PC-9 (cell line): ENCODE data around the gene CNTN4. TPM values are rescaled to one million over a fixed set of nuclear protein-coding genes. Genes with fewer than 3 reads are reported as not detected.
"Not testable (repeated sequence)": the region's sequence is repeated elsewhere in the genome, so short reads cannot be mapped to it uniquely, and the experiment has no call there.

Source experiments
- BruUV-seq: library from RNA; stranded (reverse); fragments of 400-500 nt; replicated peaks from 2 replicates; lab custom pipeline; 2021; lab: Mats Ljungman, UMichigan
- CTCF ChIA-PET: fragments of 300-600 bp; sonication (Branson Sonifier 250); formaldehyde crosslinking; loops from one replicate; lab custom pipeline; 2022; ENCODE audit warnings: antibody characterized with exemption; lab: Charles Lee
- POLR2A ChIA-PET: fragments of 300-600 bp; sonication (Branson Sonifier 250); formaldehyde crosslinking; loops from one replicate; lab custom pipeline; 2022; ENCODE audit warnings: antibody characterized with exemption; ENCODE audit not compliant: unreplicated experiment; lab: Charles Lee
- DNase-seq, 2 experiments: peaks; one replicate each; pipeline versions ENCODE4 v3.0.0 to v3.0.0-alpha.2; 2015 to 2022; ENCODE audit warnings: mixed read lengths in 1 of 2
- H2AFZ ChIP-seq: fragments of 200-600 bp; sonication (generic); 2 replicates; pipeline ENCODE4 v1.8.1; 2017; ENCODE audit warnings: antibody characterized with exemption
- H3F3A ChIP-seq: fragments of 200-600 bp; sonication (generic); 2 replicates; pipeline ENCODE4 v1.8.1; 2017; ENCODE audit warnings: antibody characterized with exemption, mild to moderate bottlenecking, low read depth; ENCODE audit not compliant: insufficient read depth
- H3K27ac ChIP-seq: fragments of 200-600 bp; sonication (generic); 2 replicates; pipeline ENCODE4 v1.6.1; 2016; ENCODE audit warnings: mixed run types
- H3K27me3 ChIP-seq: fragments of 200-600 bp; sonication (generic); 2 replicates; pipeline ENCODE4 v1.6.1; 2016; ENCODE audit warnings: low read depth, mixed run types; ENCODE audit not compliant: insufficient read depth
- H3K36me3 ChIP-seq: fragments of 200-600 bp; sonication (generic); 2 replicates; pipeline ENCODE4 v1.6.1; 2016; ENCODE audit warnings: low read depth, mixed run types
- H3K4me1 ChIP-seq: fragments of 200-600 bp; sonication (generic); replicated peaks from 2 replicates; pipeline ENCODE4 v1.6.1; 2016; ENCODE audit warnings: mixed run types; ENCODE audit not compliant: insufficient read depth
- H3K4me2 ChIP-seq: fragments of 200-600 bp; sonication (generic); 2 replicates; pipeline ENCODE4 v1.6.1; 2017; ENCODE audit warnings: mixed run types
- H3K4me3 ChIP-seq: fragments of 200-600 bp; sonication (generic); 2 replicates; pipeline ENCODE4 v1.6.1; 2016; ENCODE audit warnings: mixed run types
- H3K79me2 ChIP-seq: fragments of 200-600 bp; sonication (generic); 2 replicates; pipeline ENCODE4 v1.6.1; 2017; ENCODE audit warnings: low read depth, mixed run types
- H3K9me2 ChIP-seq: fragments of 200-600 bp; sonication (generic); 2 replicates; pipeline ENCODE4 v1.8.1; 2017; ENCODE audit warnings: mild to moderate bottlenecking; ENCODE audit not compliant: insufficient read depth
- H3K9me3 ChIP-seq: fragments of 200-600 bp; sonication (generic); 2 replicates; pipeline ENCODE4 v1.8.1; 2016; ENCODE audit warnings: low read depth; ENCODE audit not compliant: insufficient read depth
- H4K20me1 ChIP-seq: fragments of 200-600 bp; sonication (generic); 2 replicates; pipeline ENCODE4 v1.8.1; 2017; ENCODE audit not compliant: insufficient read depth
- EZH2 ChIP-seq: fragments of 200-600 bp; sonication (generic); IDR thresholded peaks from 2 replicates; pipeline ENCODE4 v1.8.0; 2017; ENCODE audit warnings: antibody characterized with exemption, low read depth
- intact Hi-C: fragments of 100-400 bp; cut with micrococcal nuclease; formaldehyde crosslinking; loops from one replicate; pipeline ENCODE4 v1.10.0; 2022; ENCODE audit not compliant: unreplicated experiment
- total RNA-seq: library from RNA; stranded (reverse); gene quantifications from 2 replicates; pipeline ENCODE4 v1.2.3, GENCODE V29; 2021
- TF ChIP-seq, protein P1 (sequence below): fragments of 200-600 bp; sonication (generic); conservative IDR thresholded peaks from 2 replicates; pipeline ENCODE4 v1.6.1; 2017; ENCODE audit warnings: mixed run types, antibody characterized with exemption, mild to moderate bottlenecking, moderate library complexity

The CNTN4 gene
- total RNA-seq, 1 experiment from 2014 or later = not detected

DNA sequence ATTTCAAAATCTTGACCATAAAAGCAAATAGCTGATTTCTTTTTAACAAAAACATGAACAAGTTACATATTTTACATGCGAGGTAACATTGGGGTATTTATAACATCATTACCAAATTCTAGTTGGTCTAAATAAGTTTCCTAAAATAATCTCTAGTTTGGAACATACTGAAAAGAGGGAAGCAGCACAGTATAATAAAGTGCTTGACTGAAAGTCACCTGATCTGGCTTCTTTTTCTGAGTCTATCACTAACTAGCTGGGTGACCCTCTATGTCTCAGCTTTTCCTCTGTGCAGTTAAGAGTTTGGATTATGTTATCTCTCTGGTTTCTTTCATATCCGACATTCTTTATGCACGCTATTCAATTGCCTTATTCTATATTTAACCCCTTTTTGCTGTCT is 19.8 kb upstream of the CNTN4 start:
- Histone ChIP-seq H2AFZ (no peak overlapping the region), H3K27ac (no peak overlapping the region), H3K4me3 (no peak overlapping the region), H3F3A (no peaks in the 10 kb centered on the region), H3K36me3 (no peaks in the 10 kb centered on the region), H3K4me1 (no peaks in the 10 kb centered on the region), H3K27me3 (no peaks in the 10 kb centered on the region), H3K9me3 (no peaks in the 10 kb centered on the region), H3K79me2 (no peaks in the 10 kb centered on the region), H3K9me2 (no peaks in the 10 kb centered on the region), H4K20me1 (no peaks in the 10 kb centered on the region), H3K4me2 (no peak overlapping the region)
- DNase-seq = no peak
- no TSS peak for BruUV-seq
- ChIA-PET CTCF (no interaction called here), POLR2A (no interaction called here)
- TF ChIP-seq EZH2 = no peak
- TF ChIP-seq, protein P1, sequence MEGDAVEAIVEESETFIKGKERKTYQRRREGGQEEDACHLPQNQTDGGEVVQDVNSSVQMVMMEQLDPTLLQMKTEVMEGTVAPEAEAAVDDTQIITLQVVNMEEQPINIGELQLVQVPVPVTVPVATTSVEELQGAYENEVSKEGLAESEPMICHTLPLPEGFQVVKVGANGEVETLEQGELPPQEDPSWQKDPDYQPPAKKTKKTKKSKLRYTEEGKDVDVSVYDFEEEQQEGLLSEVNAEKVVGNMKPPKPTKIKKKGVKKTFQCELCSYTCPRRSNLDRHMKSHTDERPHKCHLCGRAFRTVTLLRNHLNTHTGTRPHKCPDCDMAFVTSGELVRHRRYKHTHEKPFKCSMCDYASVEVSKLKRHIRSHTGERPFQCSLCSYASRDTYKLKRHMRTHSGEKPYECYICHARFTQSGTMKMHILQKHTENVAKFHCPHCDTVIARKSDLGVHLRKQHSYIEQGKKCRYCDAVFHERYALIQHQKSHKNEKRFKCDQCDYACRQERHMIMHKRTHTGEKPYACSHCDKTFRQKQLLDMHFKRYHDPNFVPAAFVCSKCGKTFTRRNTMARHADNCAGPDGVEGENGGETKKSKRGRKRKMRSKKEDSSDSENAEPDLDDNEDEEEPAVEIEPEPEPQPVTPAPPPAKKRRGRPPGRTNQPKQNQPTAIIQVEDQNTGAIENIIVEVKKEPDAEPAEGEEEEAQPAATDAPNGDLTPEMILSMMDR = no peak
- intact Hi-C loops = no loop called here

DNA sequence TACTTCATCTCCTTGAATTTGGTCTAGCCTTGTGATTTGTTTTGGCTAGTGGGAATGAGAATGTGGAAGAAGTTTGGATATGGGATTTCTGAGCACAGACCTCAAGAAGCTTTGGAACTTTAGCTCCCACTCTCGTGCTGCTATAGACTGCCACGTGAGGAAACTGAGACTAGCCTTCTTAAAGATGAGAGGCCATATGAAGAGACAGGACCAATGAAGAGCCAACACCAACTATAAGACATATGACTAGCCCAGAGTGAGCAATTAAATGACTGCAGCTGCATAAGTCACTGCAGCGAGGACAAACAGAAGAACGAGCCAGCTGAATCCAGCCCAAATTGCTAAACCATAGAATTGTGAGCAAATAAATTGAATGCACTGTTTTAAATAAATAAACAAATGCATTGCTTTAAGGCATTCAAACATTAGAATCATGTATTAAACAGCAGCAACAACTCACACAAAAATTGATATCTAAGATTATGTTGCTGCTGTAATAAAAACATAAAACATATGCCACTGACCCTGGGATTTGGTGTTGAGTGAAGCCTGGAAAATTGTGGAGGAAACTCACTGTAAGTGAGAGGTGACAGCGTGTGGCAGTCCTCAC is 15.7 kb upstream of the CNTN4 start:
- no peak overlapping the region for H3K4me3 ChIP-seq
- CTCF ChIA-PET = no interaction called here
- no peaks in the 10 kb centered on the region for H3K36me3 ChIP-seq
- no peaks in the 10 kb centered on the region for H3K79me2 ChIP-seq
- H3F3A ChIP-seq = no peaks in the 10 kb centered on the region
- TF ChIP-seq, protein P1 = no peak
- no peak for TF ChIP-seq EZH2
- no peaks in the 10 kb centered on the region for H3K9me3 ChIP-seq
- H3K4me1 ChIP-seq = no peaks in the 10 kb centered on the region
- POLR2A ChIA-PET = no interaction called here
- BruUV-seq = no TSS peak
- H3K9me2 ChIP-seq = no peaks in the 10 kb centered on the region
- H3K4me2 ChIP-seq = no peak overlapping the region
- no peak for DNase-seq
- no peak overlapping the region for H3K27ac ChIP-seq
- no peaks in the 10 kb centered on the region for H4K20me1 ChIP-seq
- intact Hi-C loops = no loop called here
- no peak overlapping the region for H2AFZ ChIP-seq
- no peaks in the 10 kb centered on the region for H3K27me3 ChIP-seq

DNA sequence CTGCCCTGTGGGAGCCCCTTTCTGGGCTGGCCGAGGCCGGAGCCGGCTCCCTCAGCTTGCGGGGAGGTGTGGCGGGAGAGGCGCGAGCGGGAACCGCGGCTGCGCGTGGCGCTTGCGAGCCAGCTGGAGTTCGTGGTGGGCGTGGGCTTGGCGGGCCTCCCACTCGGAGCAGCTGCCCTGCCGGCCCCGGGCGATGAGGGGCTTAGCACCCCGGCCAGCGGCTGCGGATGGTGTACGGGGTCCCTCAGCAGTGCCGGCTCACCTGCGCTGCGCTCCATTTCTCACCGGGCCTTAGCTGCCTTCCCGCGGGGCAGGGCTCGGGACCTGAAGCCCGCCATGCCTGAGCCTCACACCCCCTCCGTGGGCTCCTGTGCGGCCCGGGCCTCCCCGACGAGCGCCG is 15.1 kb upstream of the CNTN4 start:
- H3K4me2 ChIP-seq, H3K27me3 ChIP-seq, H3K9me3 ChIP-seq, H3K36me3 ChIP-seq, POLR2A ChIA-PET, intact Hi-C loops, H3K79me2 ChIP-seq, H3K4me1 ChIP-seq, H2AFZ ChIP-seq, BruUV-seq, H3K9me2 ChIP-seq, H3K4me3 ChIP-seq, CTCF ChIA-PET, H4K20me1 ChIP-seq, H3K27ac ChIP-seq, DNase-seq, H3F3A ChIP-seq: not testable (repeated sequence)
